HCT116 (cell line): Measurements from ENCODE around the gene AK2. TPM values are rescaled to one million over a fixed set of nuclear protein-coding genes. Genes with fewer than 3 reads are reported as not detected.

Source experiments
- ATAC-seq: fragments of 200-7000 bp; cut with Tn5 transposase; 2 replicates; pipeline ENCODE4 v1.9.1; 2020; ENCODE audit warnings: mild to moderate bottlenecking, moderate library complexity
- BruUV-seq: library from RNA; stranded (reverse); fragments of 400-500 nt; replicated peaks from 2 replicates; lab custom pipeline; 2021; lab: Mats Ljungman, UMichigan
- CTCF ChIA-PET: fragments of 300-600 bp; sonication (Branson Sonifier 250); formaldehyde crosslinking; loops from one replicate; lab custom pipeline; 2021; ENCODE audit warnings: antibody characterized with exemption; lab: Charles Lee
- POLR2A ChIA-PET: fragments of 300-600, 350-600 bp; sonication (Branson Sonifier 250); formaldehyde crosslinking; loops from one replicate; lab custom pipeline; 2021; ENCODE audit warnings: antibody characterized with exemption; lab: Charles Lee
- RAD21 ChIA-PET, 2 experiments: fragments of 300-600 bp; sonication (Branson Sonifier 250); formaldehyde crosslinking; loops; one replicate each; lab custom pipeline; 2023; ENCODE audit warnings: low total read pairs in 2 of 2; ENCODE audit not compliant: uncharacterized antibody in 2 of 2, unreplicated experiment in 2 of 2, low non-redundant PET in 1 of 2; lab: Charles Lee
- DNase-seq: peaks from one replicate; pipeline ENCODE4 v3.0.0-alpha.2; 2010; ENCODE audit warnings: low read depth, low spot score
- H2AFZ ChIP-seq: fragments of 200-600 bp; shearing (Covaris generic), sonication (generic); 2 replicates; pipeline ENCODE4 v1.6.1; 2017; ENCODE audit warnings: low read depth, mixed run types, mixed read lengths, antibody characterized with exemption, low read length; ENCODE audit not compliant: poor library complexity, severe bottlenecking
- H3K27ac ChIP-seq: 2 replicates; pipeline ENCODE4 v1.5.1; 2012; ENCODE audit warnings: low read depth, low read length
- H3K27me3 ChIP-seq: fragments of 200-600 bp; sonication (generic); 2 replicates; pipeline ENCODE4 v1.6.1; 2016; ENCODE audit warnings: mixed run types, low read length, mixed read lengths; ENCODE audit not compliant: insufficient read depth
- H3K36me3 ChIP-seq, 2 experiments: fragments of 200-500 bp in 1 of 2; fragments of 200-600 bp in 1 of 2; sonication (Bioruptor generic) in 1 of 2; sonication (generic) in 1 of 2; 2 replicates each; pipeline versions ENCODE4 v1.5.1 to v1.6.1; 2014 to 2016; ENCODE audit warnings: low read length in 2 of 2, inconsistent platforms in 1 of 2, mixed read lengths in 1 of 2, mixed run types in 1 of 2; ENCODE audit not compliant: insufficient read depth in 2 of 2, control insufficient read depth in 1 of 2
- H3K4me1 ChIP-seq, 2 experiments: fragments of 200-600 bp in 1 of 2; sonication (generic) in 1 of 2; 2 replicates each; pipeline versions ENCODE4 v1.5.1 to v1.6.1; 2012 to 2017; ENCODE audit warnings: low read length in 2 of 2, inconsistent platforms in 1 of 2, mild to moderate bottlenecking in 1 of 2, mixed read lengths in 1 of 2, mixed run types in 1 of 2, moderate library complexity in 1 of 2; ENCODE audit not compliant: insufficient read depth in 2 of 2, control insufficient read depth in 1 of 2
- H3K4me2 ChIP-seq: fragments of 200-600 bp; sonication (generic); 2 replicates; pipeline ENCODE4 v1.6.1; 2017; ENCODE audit warnings: mixed run types, low read length, mixed read lengths
- H3K4me3 ChIP-seq, 2 experiments: fragments of 200-600 bp in 1 of 2; sonication (generic) in 1 of 2; replicated peaks in 1 of 2; 2 replicates each; pipeline ENCODE4 v1.5.1; 2011 to 2016; ENCODE audit warnings: low read length in 2 of 2, control low read depth in 1 of 2, low read depth in 1 of 2, mild to moderate bottlenecking in 1 of 2, mixed read lengths in 1 of 2, mixed run types in 1 of 2
- H3K79me2 ChIP-seq: fragments of 200-600 bp; sonication (generic); 2 replicates; pipeline ENCODE4 v1.6.1; 2017; ENCODE audit warnings: mild to moderate bottlenecking, mixed run types, low read length, moderate library complexity, mixed read lengths; ENCODE audit not compliant: insufficient read depth
- H3K9ac ChIP-seq: fragments of 200-600 bp; sonication (generic); 2 replicates; pipeline ENCODE4 v1.6.1; 2016; ENCODE audit warnings: low read length, mixed read lengths
- H3K9me2 ChIP-seq: fragments of 200-600 bp; sonication (generic), shearing (Covaris generic); 2 replicates; pipeline ENCODE4 v1.6.1; 2017; ENCODE audit warnings: mixed run types, mild to moderate bottlenecking, moderate library complexity; ENCODE audit not compliant: insufficient read depth
- H3K9me3 ChIP-seq, 2 experiments: fragments of 200-500 bp in 1 of 2; fragments of 200-600 bp in 1 of 2; sonication (Bioruptor generic) in 1 of 2; sonication (generic) in 1 of 2; 2 replicates each; pipeline ENCODE4 v1.6.1; 2014 to 2017; ENCODE audit warnings: low read length in 2 of 2, mixed read lengths in 2 of 2, inconsistent platforms in 1 of 2, low read depth in 1 of 2, mild to moderate bottlenecking in 1 of 2, mixed run types in 1 of 2, moderate library complexity in 1 of 2; ENCODE audit not compliant: control insufficient read depth in 1 of 2, insufficient read depth in 1 of 2
- H4K20me1 ChIP-seq: fragments of 200-600 bp; sonication (generic), shearing (Covaris generic); 2 replicates; pipeline ENCODE4 v1.6.1; 2017; ENCODE audit warnings: mixed run types, mild to moderate bottlenecking, moderate library complexity; ENCODE audit not compliant: insufficient read depth
- CBX3 ChIP-seq: IDR thresholded peaks from 2 replicates; pipeline ENCODE4 v1.6.1; 2012; ENCODE audit warnings: low read depth
- CEBPB ChIP-seq: IDR thresholded peaks from 2 replicates; pipeline ENCODE4 v1.6.1; 2012; ENCODE audit warnings: low read depth
- EGR1 ChIP-seq: IDR thresholded peaks from 2 replicates; pipeline ENCODE4 v1.6.1; 2012; ENCODE audit warnings: low read depth
- ELF1 ChIP-seq: IDR thresholded peaks from 2 replicates; pipeline ENCODE4 v1.6.1; 2012; ENCODE audit warnings: low read depth, borderline replicate concordance
- EZH2 ChIP-seq: fragments of 200-600 bp; sonication (generic); IDR thresholded peaks from 2 replicates; pipeline ENCODE4 v1.6.1; 2017; ENCODE audit warnings: antibody characterized with exemption, mixed run types
- EZH2phosphoT487 ChIP-seq: fragments of 200-600 bp; IDR thresholded peaks from 2 replicates; pipeline ENCODE4 v1.6.1; 2018; ENCODE audit warnings: antibody characterized with exemption, borderline replicate concordance
- FOSL1 ChIP-seq: IDR thresholded peaks from 2 replicates; pipeline ENCODE4 v1.6.1; 2012; ENCODE audit warnings: low read depth
- JUND ChIP-seq: IDR thresholded peaks from 2 replicates; pipeline ENCODE4 v1.6.1; 2012
- MAX ChIP-seq: IDR thresholded peaks from 2 replicates; pipeline ENCODE4 v1.6.1; 2012
- RAD21 ChIP-seq: IDR thresholded peaks from 2 replicates; pipeline ENCODE4 v1.6.1; 2012; ENCODE audit warnings: low read depth, mild to moderate bottlenecking
- SIN3A ChIP-seq: IDR thresholded peaks from 2 replicates; pipeline ENCODE4 v1.6.1; 2012; ENCODE audit warnings: low read depth
- SRF ChIP-seq: IDR thresholded peaks from 2 replicates; pipeline ENCODE4 v1.6.1; 2012; ENCODE audit warnings: low read depth
- TCF7L2 ChIP-seq: IDR thresholded peaks from 2 replicates; pipeline ENCODE4 v1.7.0; 2011; ENCODE audit warnings: borderline replicate concordance, inconsistent platforms; ENCODE audit not compliant: insufficient read depth, insufficient read length; ENCODE audit errors: extremely low read depth
- YY1 ChIP-seq: IDR thresholded peaks from 2 replicates; pipeline ENCODE4 v1.6.1; 2011; ENCODE audit warnings: low read length, low read depth, moderate library complexity, mild to moderate bottlenecking; ENCODE audit not compliant: insufficient replicate concordance; ENCODE audit errors: extremely low read depth
- ZFX ChIP-seq: fragments of 450-650 bp; IDR thresholded peaks from 2 replicates; pipeline ENCODE4 v1.6.1; 2017
- ZNF274 ChIP-seq: fragments of 200-500 bp; sonication (Bioruptor generic); IDR thresholded peaks from 2 replicates; pipeline ENCODE4 v1.6.1; 2014; ENCODE audit warnings: mild to moderate bottlenecking, low read depth, low read length, inconsistent platforms
- intact Hi-C: fragments of 100-400 bp; cut with micrococcal nuclease; formaldehyde crosslinking; loops from 2 replicates; pipeline ENCODE4 v1.10.0; 2022
- total RNA-seq: library from RNA; stranded (reverse); gene quantifications from one replicate; pipeline ENCODE4 v1.2.1, GENCODE V29; 2021; ENCODE audit not compliant: unreplicated experiment
- TF ChIP-seq, protein P1 (sequence below), 3 experiments: fragments of 200-600 bp in 1 of 3; sonication (generic) in 1 of 3; IDR thresholded peaks in 2 of 3; conservative IDR thresholded peaks in 1 of 3; 2 replicates each; pipeline ENCODE4 v1.5.1; 2012 to 2017; ENCODE audit warnings: low read depth in 2 of 3, low read length in 2 of 3, antibody characterized with exemption in 1 of 3, borderline replicate concordance in 1 of 3, control low read depth in 1 of 3, mild to moderate bottlenecking in 1 of 3, mixed read lengths in 1 of 3, mixed run types in 1 of 3, moderate library complexity in 1 of 3; ENCODE audit not compliant: insufficient read depth in 1 of 3
- TF ChIP-seq, protein P2 (sequence below): IDR thresholded peaks from 2 replicates; pipeline ENCODE4 v1.6.1; 2012

Gene AK2
- total RNA-seq, 1 experiment from 2014 or later: 233 TPM

GRCh38 chr1:33057095-33057494 is 20.4 kb upstream of the AK2 start:
- Histone ChIP-seq H3K27me3 (no peaks in the 10 kb centered on the region), H3K9me2 (no peaks in the 10 kb centered on the region), H2AFZ (no peak overlapping the region), H3K4me3 (no peak overlapping the region), H3K4me2 (no peak overlapping the region), H3K27ac (no peak overlapping the region), H3K4me1 (peaks cover 4 to 13% of the 10 kb centered on the region in 2 experiments; a peak in 3 of 4 replicates), H3K36me3 (no peaks in the 10 kb centered on the region), H4K20me1 (no peaks in the 10 kb centered on the region), H3K9me3 (no peaks in the 10 kb centered on the region; a peak in 1 of 4 replicates), H3K79me2 (no peaks in the 10 kb centered on the region), H3K9ac (no peak overlapping the region)
- no peak for DNase-seq
- intact Hi-C loops: loop anchor here (10.0 kb wide), 1 partner anchor 152 kb away; the partner anchor contains the start of gene TMEM54
- CTCF ChIA-PET: interaction anchor here (4.9 kb wide), 1 partner anchor 123 kb away, joined by 37 read pairs; no protein-coding TSS in a partner anchor
- TF ChIP-seq CBX3: no peak
- TF ChIP-seq, protein P1, sequence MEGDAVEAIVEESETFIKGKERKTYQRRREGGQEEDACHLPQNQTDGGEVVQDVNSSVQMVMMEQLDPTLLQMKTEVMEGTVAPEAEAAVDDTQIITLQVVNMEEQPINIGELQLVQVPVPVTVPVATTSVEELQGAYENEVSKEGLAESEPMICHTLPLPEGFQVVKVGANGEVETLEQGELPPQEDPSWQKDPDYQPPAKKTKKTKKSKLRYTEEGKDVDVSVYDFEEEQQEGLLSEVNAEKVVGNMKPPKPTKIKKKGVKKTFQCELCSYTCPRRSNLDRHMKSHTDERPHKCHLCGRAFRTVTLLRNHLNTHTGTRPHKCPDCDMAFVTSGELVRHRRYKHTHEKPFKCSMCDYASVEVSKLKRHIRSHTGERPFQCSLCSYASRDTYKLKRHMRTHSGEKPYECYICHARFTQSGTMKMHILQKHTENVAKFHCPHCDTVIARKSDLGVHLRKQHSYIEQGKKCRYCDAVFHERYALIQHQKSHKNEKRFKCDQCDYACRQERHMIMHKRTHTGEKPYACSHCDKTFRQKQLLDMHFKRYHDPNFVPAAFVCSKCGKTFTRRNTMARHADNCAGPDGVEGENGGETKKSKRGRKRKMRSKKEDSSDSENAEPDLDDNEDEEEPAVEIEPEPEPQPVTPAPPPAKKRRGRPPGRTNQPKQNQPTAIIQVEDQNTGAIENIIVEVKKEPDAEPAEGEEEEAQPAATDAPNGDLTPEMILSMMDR (IDR thresholded peaks at IDR 0.05 in 2 of 3, conservative IDR thresholded peaks at IDR 0.05 in 1 of 3; ENCODE audit: borderline replicate concordance in 1 of 3, insufficient read depth in 1 of 3, low read depth in 2 of 3, low read length in 2 of 3): no peak
- no peak for TF ChIP-seq SRF
- TF ChIP-seq EZH2phosphoT487: no peak
- no peak for TF ChIP-seq EZH2
- no peak for TF ChIP-seq TCF7L2
- TF ChIP-seq EGR1: no peak
- TF ChIP-seq, protein P2, sequence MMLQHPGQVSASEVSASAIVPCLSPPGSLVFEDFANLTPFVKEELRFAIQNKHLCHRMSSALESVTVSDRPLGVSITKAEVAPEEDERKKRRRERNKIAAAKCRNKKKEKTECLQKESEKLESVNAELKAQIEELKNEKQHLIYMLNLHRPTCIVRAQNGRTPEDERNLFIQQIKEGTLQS: no peak
- no peak for TF ChIP-seq ELF1
- no peak for TF ChIP-seq YY1
- no peak for TF ChIP-seq MAX
- no peak for TF ChIP-seq RAD21
- no peak for TF ChIP-seq SIN3A
- TF ChIP-seq FOSL1: no peak
- TF ChIP-seq ZFX: no peak
- no peak for TF ChIP-seq ZNF274
- TF ChIP-seq CEBPB: no peak
- no peak for TF ChIP-seq JUND
- POLR2A ChIA-PET: interaction anchor here (0.7 kb wide), 1 partner anchor 24 kb away, joined by 5 read pairs; no protein-coding TSS in a partner anchor
- RAD21 ChIA-PET: interaction anchor here in 1 of 2 experiments (1.8 kb wide), 1 partner anchor 124 kb away, joined by 4 read pairs; no protein-coding TSS in a partner anchor
- BruUV-seq: no TSS peak
- no peak for ATAC-seq
